H1 (cell line): ENCODE measurements around the gene XDH. TPM values are rescaled to one million over a fixed set of nuclear protein-coding genes. Genes with fewer than 3 reads are reported as not detected.

Source experiments
- CTCF ChIA-PET: fragments of 300-600 bp; sonication (Branson Sonifier 250); formaldehyde crosslinking; loops from one replicate; lab custom pipeline; 2021; ENCODE audit not compliant: partially characterized antibody; lab: Charles Lee
- POLR2A ChIA-PET: fragments of 300-600 bp; sonication (Branson Sonifier 250); formaldehyde crosslinking; loops from one replicate; lab custom pipeline; 2021; ENCODE audit warnings: inconsistent platforms; ENCODE audit not compliant: partially characterized antibody; lab: Charles Lee
- DNase-seq, 2 experiments: peaks; one replicate each; pipeline versions ENCODE4 v3.0.0 to v3.0.0-alpha.2; 2010 to 2022; ENCODE audit warnings: low spot score in 2 of 2, low read depth in 1 of 2, mixed read lengths in 1 of 2
- FAIRE-seq: peaks from 2 replicates; lab custom pipeline; 2011; peaks lifted over from hg19 to GRCh38; lab: Jason Lieb, UNC
- H2AFZ ChIP-seq: 2 replicates; pipeline ENCODE4 v1.8.1; 2012; ENCODE audit warnings: low read length, inconsistent platforms
- H2AK5ac ChIP-seq: 2 replicates; pipeline ENCODE4 v1.6.1; 2013; ENCODE audit warnings: low read depth, low read length
- H2BK120ac ChIP-seq: replicated peaks from 2 replicates; pipeline ENCODE3; 2013; ENCODE audit warnings: low read depth, low read length, inconsistent platforms
- H2BK12ac ChIP-seq: 2 replicates; pipeline ENCODE4 v1.6.1; 2013; ENCODE audit warnings: low read depth, low read length
- H2BK15ac ChIP-seq: 2 replicates; pipeline ENCODE4 v1.6.1; 2013; ENCODE audit warnings: low read length
- H2BK20ac ChIP-seq: 2 replicates; pipeline ENCODE4 v1.6.1; 2013; ENCODE audit warnings: low read length
- H2BK5ac ChIP-seq: 2 replicates; pipeline ENCODE4 v1.6.1; 2013; ENCODE audit warnings: low read depth, low read length
- H3K14ac ChIP-seq: 2 replicates; pipeline ENCODE4 v1.6.1; 2013; ENCODE audit warnings: inconsistent platforms; ENCODE audit not compliant: insufficient read length
- H3K18ac ChIP-seq: 2 replicates; pipeline ENCODE4 v1.6.1; 2013; ENCODE audit warnings: low read length; ENCODE audit errors: extremely low read depth
- H3K23ac ChIP-seq: 2 replicates; pipeline ENCODE4 v1.6.1; 2013; ENCODE audit warnings: inconsistent platforms; ENCODE audit not compliant: insufficient read length
- H3K23me2 ChIP-seq: 2 replicates; pipeline ENCODE4 v1.6.1; 2013; ENCODE audit warnings: low read depth, low read length
- H3K27ac ChIP-seq: 2 replicates; pipeline ENCODE4 v1.6.1; 2011; ENCODE audit warnings: low read depth, low read length, inconsistent platforms
- H3K27me3 ChIP-seq, 4 experiments: replicated peaks in 1 of 4; 1 replicate in 1 of 4; 2 replicates in 3 of 4; pipeline versions ENCODE4 v1.6.1 to v1.8.1; 2011 to 2013; ENCODE audit warnings: low read length in 3 of 4, mild to moderate bottlenecking in 3 of 4, inconsistent platforms in 2 of 4, mixed read lengths in 2 of 4, moderate library complexity in 1 of 4; ENCODE audit not compliant: control insufficient read depth in 3 of 4, insufficient read depth in 3 of 4; ENCODE audit errors: extremely low read depth in 1 of 4
- H3K36me3 ChIP-seq, 4 experiments: 2 replicates each; pipeline versions ENCODE4 v1.6.1 to v1.8.1; 2011 to 2013; ENCODE audit warnings: mild to moderate bottlenecking in 4 of 4, low read length in 3 of 4, moderate library complexity in 2 of 4, control low read depth in 1 of 4, inconsistent platforms in 1 of 4; ENCODE audit not compliant: insufficient read depth in 4 of 4, control insufficient read depth in 2 of 4
- H3K4ac ChIP-seq: replicated peaks from 2 replicates; pipeline ENCODE3; 2013; ENCODE audit warnings: low read length, low read depth, mixed read lengths, inconsistent platforms; ENCODE audit not compliant: insufficient read length
- H3K4me1 ChIP-seq, 4 experiments: replicated peaks in 1 of 4; 1 replicate in 1 of 4; 2 replicates in 3 of 4; pipeline versions ENCODE4 v1.6.1 to v1.8.1; 2011 to 2013; ENCODE audit warnings: low read length in 3 of 4, inconsistent platforms in 2 of 4, mixed read lengths in 1 of 4; ENCODE audit not compliant: insufficient read depth in 4 of 4, control insufficient read depth in 3 of 4
- H3K4me2 ChIP-seq, 2 experiments: 2 replicates each; pipeline versions ENCODE4 v1.6.1 to v1.8.1; 2011 to 2013; ENCODE audit warnings: low read depth in 2 of 2, low read length in 2 of 2, control low read depth in 1 of 2, inconsistent platforms in 1 of 2, mild to moderate bottlenecking in 1 of 2; ENCODE audit not compliant: insufficient read depth in 1 of 2
- H3K4me3 ChIP-seq, 4 experiments: fragments of 200-600, 300-600 bp in 1 of 4; sonication (generic), shearing (Covaris generic), sonication (Bioruptor Twin) in 1 of 4; 2 replicates each; pipeline versions ENCODE4 v1.5.1 to v1.8.1; 2011 to 2016; ENCODE audit warnings: low read length in 4 of 4, low read depth in 3 of 4, control low read depth in 2 of 4, inconsistent platforms in 2 of 4, mild to moderate bottlenecking in 2 of 4, mixed read lengths in 1 of 4, moderate library complexity in 1 of 4; ENCODE audit not compliant: insufficient read depth in 2 of 4; ENCODE audit errors: extremely low read depth in 1 of 4
- H3K56ac ChIP-seq: replicated peaks from 2 replicates; pipeline ENCODE3; 2013; ENCODE audit warnings: low read depth, mild to moderate bottlenecking, mixed read lengths, low read length, inconsistent platforms; ENCODE audit not compliant: insufficient read length
- H3K79me1 ChIP-seq: 2 replicates; pipeline ENCODE4 v1.6.1; 2013; ENCODE audit warnings: low read depth, low read length, control low read depth
- H3K79me2 ChIP-seq, 2 experiments: 2 replicates each; pipeline versions ENCODE4 v1.6.1 to v1.8.1; 2012 to 2013; ENCODE audit warnings: low read length in 2 of 2, mild to moderate bottlenecking in 2 of 2, inconsistent platforms in 1 of 2; ENCODE audit not compliant: insufficient read depth in 2 of 2, control insufficient read depth in 1 of 2
- H3K9ac ChIP-seq, 4 experiments: replicated peaks in 1 of 4; 1 replicate in 1 of 4; 2 replicates in 3 of 4; pipeline versions ENCODE4 v1.6.1 to v1.8.1; 2011 to 2013; ENCODE audit warnings: low read depth in 3 of 4, low read length in 3 of 4, control low read depth in 2 of 4, mild to moderate bottlenecking in 2 of 4, moderate library complexity in 2 of 4, inconsistent platforms in 1 of 4; ENCODE audit errors: extremely low read depth in 1 of 4
- H3K9me3 ChIP-seq, 2 experiments: 2 replicates each; pipeline versions ENCODE4 v1.6.1 to v1.8.1; 2012 to 2013; ENCODE audit warnings: mild to moderate bottlenecking in 2 of 2, moderate library complexity in 2 of 2, control low read depth in 1 of 2, inconsistent platforms in 1 of 2, low read depth in 1 of 2, low read length in 1 of 2, mixed read lengths in 1 of 2; ENCODE audit not compliant: insufficient read depth in 2 of 2
- H4K20me1 ChIP-seq, 2 experiments: replicated peaks in 1 of 2; 2 replicates each; pipeline versions ENCODE3 to v1.8.1; 2011 to 2013; ENCODE audit warnings: inconsistent platforms in 2 of 2, low read length in 2 of 2, mild to moderate bottlenecking in 1 of 2; ENCODE audit not compliant: insufficient read depth in 2 of 2, control insufficient read depth in 1 of 2
- H4K5ac ChIP-seq: 2 replicates; pipeline ENCODE4 v1.6.1; 2013; ENCODE audit warnings: low read length, low read depth, mixed read lengths, inconsistent platforms; ENCODE audit not compliant: insufficient read length
- H4K8ac ChIP-seq: 2 replicates; pipeline ENCODE4 v1.8.0; 2013; ENCODE audit warnings: mild to moderate bottlenecking, moderate library complexity, low read length, inconsistent platforms; ENCODE audit not compliant: insufficient read depth; ENCODE audit errors: extremely low read depth
- H4K91ac ChIP-seq: replicated peaks from 2 replicates; pipeline ENCODE3; 2013; ENCODE audit warnings: low read length, mixed read lengths, inconsistent platforms; ENCODE audit not compliant: insufficient read length
- ATF3 ChIP-seq: IDR thresholded peaks from 2 replicates; pipeline ENCODE4 v1.6.1; 2011; ENCODE audit warnings: low read depth, mild to moderate bottlenecking, low read length; ENCODE audit not compliant: insufficient read depth
- JUND ChIP-seq: IDR thresholded peaks from 2 replicates; pipeline ENCODE4 v1.6.1; 2011; ENCODE audit warnings: mild to moderate bottlenecking, improper control_type of control experiment, low read length
- SRF ChIP-seq: IDR thresholded peaks from 2 replicates; pipeline ENCODE4 v1.6.1; 2011; ENCODE audit warnings: mild to moderate bottlenecking, low read depth, low read length, moderate library complexity
- TBP ChIP-seq: IDR thresholded peaks from 2 replicates; pipeline ENCODE4 v1.6.1; 2011; ENCODE audit warnings: low read depth, low read length, improper control_type of control experiment
- WGBS, 2 experiments: shearing (Covaris generic) in 1 of 2; methylation state at CpG; one replicate each; pipeline versions ENCODE4 v1.1.6 to v1.1.7; 2013 to 2015; ENCODE audit warnings: low lambda C conversion rate in 2 of 2, mixed read lengths in 2 of 2, inconsistent platforms in 1 of 2, low coverage in 1 of 2, missing lambda C conversion rate in 1 of 2; ENCODE audit not compliant: insufficient replicate concordance in 2 of 2, insufficient coverage in 1 of 2, insufficient read length in 1 of 2; ENCODE audit errors: extremely low coverage in 1 of 2, missing lambda C conversion rate in 1 of 2; 5-methylcytosine and 5-hydroxymethylcytosine counted together
- polyA plus RNA-seq, 7 experiments: library from polyadenylated mRNA; depleted of rRNA in 3 of 7; stranded (reverse) in 5 of 7; unstranded in 2 of 7; fragments of >200 nt in 5 of 7; fragments of 200-250 nt in 2 of 7; gene quantifications; 1 replicate in 5 of 7; 2 replicates in 1 of 7; 4 replicates in 1 of 7; pipeline versions ENCODE4 v1.2.1 to v1.2.3, GENCODE V29; 2011 to 2013; ENCODE audit warnings: missing spikeins in 2 of 7, mixed read lengths in 2 of 7
- total RNA-seq: library from RNA; stranded (reverse); fragmentation: NEBNext Ultra II Directional; extraction: Animal tissue kit (Norgen Biotek cat#: 25700); gene quantifications from 2 replicates; pipeline ENCODE4 v1.2.1, GENCODE V29; 2021

XDH gene
- total and polyA plus RNA-seq, 2 of the 8 experiments (the other 6 are each of a cell fraction or from before 2014, with no cell fraction given) = 0.68 to 1.2 TPM

DNA sequence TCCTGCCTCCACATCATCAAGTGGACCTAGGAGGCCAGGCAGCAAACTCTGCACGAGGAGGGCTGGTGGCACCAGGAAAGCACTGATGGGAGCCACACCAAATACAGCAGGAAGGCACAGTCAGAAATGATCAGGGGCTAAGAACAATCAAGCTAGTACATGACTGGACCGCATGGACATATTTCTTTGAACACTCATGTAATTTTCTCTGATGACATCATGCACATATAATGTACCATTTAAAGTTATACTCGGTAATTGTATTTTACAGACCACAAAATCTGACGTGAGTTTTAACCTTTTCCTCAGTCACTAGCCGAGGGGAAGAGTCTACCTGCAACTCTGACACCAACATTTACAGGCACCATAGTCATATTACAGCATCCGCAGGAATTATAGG lies 76.7 kb downstream of the XDH start:
- Histone ChIP-seq H4K5ac (no peak overlapping the region), H3K27me3 (no peaks in the 10 kb centered on the region), H3K14ac (no peak overlapping the region), H3K23me2 (no peaks in the 10 kb centered on the region), H3K18ac (no peak overlapping the region), H3K27ac (no peak overlapping the region), H3K79me1 (no peaks in the 10 kb centered on the region), H2BK12ac (no peak overlapping the region), H2BK5ac (no peak overlapping the region), H4K8ac (no peak overlapping the region), H2BK15ac (no peak overlapping the region), H3K4me1 (peaks cover 0 to 6% (median 0%) of the 10 kb centered on the region in 4 experiments; a peak in 2 of 7 replicates), H3K9me3 (no peaks in the 10 kb centered on the region), H3K4me3 (no peak overlapping the region), H3K23ac (no peak overlapping the region), H4K91ac (no peak overlapping the region), H2BK20ac (no peak overlapping the region), H2BK120ac (no peak overlapping the region), H3K56ac (no peak overlapping the region), H2AK5ac (no peak overlapping the region), H4K20me1 (peaks cover 0 to 4% of the 10 kb centered on the region in 2 experiments), H3K4ac (no peak overlapping the region), H3K79me2 (no peaks in the 10 kb centered on the region), H3K4me2 (no peak overlapping the region), H3K36me3 (no peaks in the 10 kb centered on the region), H2AFZ (no peak overlapping the region), H3K9ac (no peak overlapping the region)
- CTCF ChIA-PET = interaction anchor here (0.6 to 1.0 kb wide), 2 partner anchors 84 to 86 kb away, joined by 4 to 7 read pairs; no protein-coding TSS in a partner anchor
- FAIRE-seq (no peak), DNase-seq (no peak)
- POLR2A ChIA-PET = no interaction called here
- WGBS, 2 experiments = 89% methylated on average over 6 of the region's 6 CpGs; no CpG with 5 or more reads in 1 of the 2 experiments
- TF ChIP-seq JUND = no peak
- TF ChIP-seq SRF = no peak
- no peak for TF ChIP-seq TBP
- TF ChIP-seq ATF3 = no peak
